CD8-positive, alpha-beta memory T cell (primary cell): ENCODE measurements around the gene ATP5F1D. TPM values are rescaled to one million over a fixed set of nuclear protein-coding genes. Genes with fewer than 3 reads are reported as not detected.

ENCODE experiments used
- CTCF ChIA-PET: fragments of 350-600 bp; sonication (Branson Sonifier 250); formaldehyde crosslinking; loops from one replicate; lab custom pipeline; 2021; ENCODE audit warnings: antibody characterized with exemption; lab: Charles Lee
- POLR2A ChIA-PET: fragments of 350-600 bp; sonication (Branson Sonifier 250); formaldehyde crosslinking; loops from one replicate; lab custom pipeline; 2021; ENCODE audit warnings: antibody characterized with exemption; lab: Charles Lee
- DNase-seq, 5 donors: peaks; one replicate each; pipeline versions ENCODE4 v3.0.0 to v3.0.0-alpha.2; 2020 to 2022; ENCODE audit warnings: mixed read lengths in 1 of 5
- H3K27ac ChIP-seq: one replicate; pipeline ENCODE4 v1.7.0; 2013; ENCODE audit warnings: low read depth, mild to moderate bottlenecking, low read length, moderate library complexity
- H3K27me3 ChIP-seq: 2 replicates; pipeline ENCODE4 v1.7.0; 2013; ENCODE audit warnings: low read length, mild to moderate bottlenecking; ENCODE audit not compliant: insufficient read depth, poor library complexity, severe bottlenecking
- H3K36me3 ChIP-seq: 2 replicates; pipeline ENCODE4 v1.7.0; 2013; ENCODE audit warnings: mild to moderate bottlenecking, low read length, moderate library complexity; ENCODE audit not compliant: insufficient read depth
- H3K4me1 ChIP-seq: 2 replicates; pipeline ENCODE4 v1.7.0; 2013; ENCODE audit warnings: mild to moderate bottlenecking, low read length, moderate library complexity; ENCODE audit not compliant: insufficient read depth
- H3K4me3 ChIP-seq: 2 replicates; pipeline ENCODE4 v1.7.0; 2013; ENCODE audit warnings: mild to moderate bottlenecking, low read length
- H3K9me3 ChIP-seq: 2 replicates; pipeline ENCODE4 v1.7.0; 2013; ENCODE audit warnings: mild to moderate bottlenecking, low read length
- H3K27ac Mint-ChIP-seq, 8 donors: one replicate each; pipeline ENCODE4 v1.8.0; 2020 to 2021; ENCODE audit warnings: mixed read lengths in 8 of 8, mild to moderate bottlenecking in 6 of 8, inconsistent platforms in 3 of 8, moderate library complexity in 3 of 8
- H3K27me3 Mint-ChIP-seq, 2 donors: one replicate each; pipeline ENCODE4 v1.8.0; 2020 to 2021; ENCODE audit warnings: mixed read lengths in 2 of 2, mild to moderate bottlenecking in 1 of 2, moderate library complexity in 1 of 2
- H3K36me3 Mint-ChIP-seq, 3 donors: one replicate each; pipeline ENCODE4 v1.8.0; 2020 to 2021; ENCODE audit warnings: mixed read lengths in 3 of 3, inconsistent platforms in 1 of 3, mild to moderate bottlenecking in 1 of 3
- H3K4me1 Mint-ChIP-seq, 3 donors: one replicate each; pipeline ENCODE4 v1.8.0; 2020 to 2021; ENCODE audit warnings: mixed read lengths in 3 of 3, inconsistent platforms in 1 of 3, mild to moderate bottlenecking in 1 of 3
- H3K4me3 Mint-ChIP-seq, 7 donors: one replicate each; pipeline ENCODE4 v1.8.0; 2020 to 2021; ENCODE audit warnings: mixed read lengths in 7 of 7, mild to moderate bottlenecking in 6 of 7, moderate library complexity in 4 of 7, inconsistent platforms in 2 of 7
- H3K9me3 Mint-ChIP-seq, 5 donors: one replicate each; pipeline ENCODE4 v1.8.0; 2020 to 2022; ENCODE audit warnings: mixed read lengths in 5 of 5, mild to moderate bottlenecking in 3 of 5, moderate library complexity in 2 of 5, inconsistent platforms in 1 of 5
- polyA plus RNA-seq: library from polyadenylated mRNA; unstranded; fragments of 300-500 nt; fragmentation: Illumina TruSeq; gene quantifications from one replicate; pipeline ENCODE4 v1.2.3, GENCODE V29; 2021
- total RNA-seq, 2 experiments: library from RNA; stranded (reverse); gene quantifications; one replicate each; pipeline ENCODE4 v1.2.3, GENCODE V29; 2021

ATP5F1D gene
- total and polyA plus RNA-seq, 3 experiments from 2014 or later = 179 to 271 (median 180) TPM

- H3K36me3 ChIP-seq = peaks cover 7% of the 10 kb centered on the region
- no peak overlapping the region for H3K4me3 Mint-ChIP-seq
- no peaks in the 10 kb centered on the region for H3K27me3 ChIP-seq
- H3K9me3 Mint-ChIP-seq = no peaks in the 10 kb centered on the region
- no peaks in the 10 kb centered on the region for H3K4me1 ChIP-seq
- no peaks in the 10 kb centered on the region for H3K27me3 Mint-ChIP-seq
- H3K27ac ChIP-seq = no peak overlapping the region
- no peak overlapping the region for H3K4me3 ChIP-seq
- no peak overlapping the region for H3K27ac Mint-ChIP-seq
- CTCF ChIA-PET = interaction anchor here (1.0 kb wide), 1 partner anchor 29 kb away, joined by 5 read pairs; no protein-coding TSS in a partner anchor
- POLR2A ChIA-PET = no interaction called here
- no peak for DNase-seq
- H3K36me3 Mint-ChIP-seq = peaks cover 0 to 17% (median 0%) of the 10 kb centered on the region in 3 donors
- no peaks in the 10 kb centered on the region for H3K9me3 ChIP-seq
- peaks cover 0 to 3% (median 0%) of the 10 kb centered on the region in 3 donors for H3K4me1 Mint-ChIP-seq
These were observed 19.2 kb upstream of the ATP5F1D start for GRCh38 chr19:1222394-1222793.

GRCh38 chr19:1223018-1223855, 18.3 kb upstream of the ATP5F1D start:
- Mint-ChIP-seq H3K4me1 (no peaks in the 10 kb centered on the region), H3K4me3 (no peak overlapping the region), H3K27me3 (no peaks in the 10 kb centered on the region), H3K27ac (no peak overlapping the region), H3K9me3 (no peaks in the 10 kb centered on the region), H3K36me3 (peaks cover 0 to 13% (median 0%) of the 10 kb centered on the region in 3 donors)
- ChIA-PET CTCF (interaction anchor here (1.0 to 1.6 kb wide), 3 partner anchors 16 to 110 kb away, joined by 3 to 7 read pairs (median 5); no protein-coding TSS in a partner anchor), POLR2A (no interaction called here)
- no peak for DNase-seq
- Histone ChIP-seq H3K36me3 (peaks cover 7% of the 10 kb centered on the region), H3K4me1 (no peaks in the 10 kb centered on the region), H3K27me3 (no peaks in the 10 kb centered on the region), H3K4me3 (no peak overlapping the region), H3K27ac (no peak overlapping the region), H3K9me3 (no peaks in the 10 kb centered on the region)

GRCh38 chr19:1224047-1224825, 17.3 kb upstream of the ATP5F1D start:
- DNase-seq = no peak
- H3K4me3 ChIP-seq = no peak overlapping the region
- peaks cover 0 to 12% (median 0%) of the 10 kb centered on the region in 3 donors for H3K36me3 Mint-ChIP-seq
- ChIA-PET CTCF (interaction anchor here (1.1 to 1.6 kb wide), 2 partner anchors 15 to 111 kb away, joined by 3 to 7 read pairs; no protein-coding TSS in a partner anchor), POLR2A (interaction anchor here (0.7 kb wide), 2 partner anchors 11 to 45 kb away, joined by 3 read pairs; no protein-coding TSS in a partner anchor)
- H3K9me3 ChIP-seq = no peaks in the 10 kb centered on the region
- no peaks in the 10 kb centered on the region for H3K27me3 Mint-ChIP-seq
- H3K4me3 Mint-ChIP-seq = no peak overlapping the region
- no peak overlapping the region for H3K27ac ChIP-seq
- no peaks in the 10 kb centered on the region for H3K4me1 Mint-ChIP-seq
- H3K4me1 ChIP-seq = no peaks in the 10 kb centered on the region
- H3K9me3 Mint-ChIP-seq = no peaks in the 10 kb centered on the region
- no peak overlapping the region for H3K27ac Mint-ChIP-seq
- H3K27me3 ChIP-seq = no peaks in the 10 kb centered on the region
- H3K36me3 ChIP-seq = peaks cover 7% of the 10 kb centered on the region

GRCh38 chr19:1224847-1225246, 16.7 kb upstream of the ATP5F1D start:
- no peak for DNase-seq
- CTCF ChIA-PET = interaction anchor here (1.2 kb wide), 2 partner anchors 15 to 16 kb away, joined by 3 to 4 read pairs; no protein-coding TSS in a partner anchor
- Mint-ChIP-seq H3K4me1 (no peaks in the 10 kb centered on the region), H3K27me3 (no peaks in the 10 kb centered on the region), H3K4me3 (no peak overlapping the region), H3K36me3 (peaks cover 0 to 12% (median 0%) of the 10 kb centered on the region in 3 donors), H3K9me3 (no peaks in the 10 kb centered on the region), H3K27ac (no peak overlapping the region)
- Histone ChIP-seq H3K4me1 (no peaks in the 10 kb centered on the region), H3K27ac (no peak overlapping the region), H3K4me3 (no peak overlapping the region), H3K36me3 (peaks cover 7% of the 10 kb centered on the region), H3K27me3 (no peaks in the 10 kb centered on the region), H3K9me3 (no peaks in the 10 kb centered on the region)
- POLR2A ChIA-PET = interaction anchor here (0.7 kb wide), 2 partner anchors 11 to 44 kb away, joined by 3 read pairs; no protein-coding TSS in a partner anchor

- CTCF ChIA-PET = interaction anchor here (1.2 to 1.3 kb wide), 3 partner anchors 15 to 113 kb away, joined by 3 to 4 read pairs (median 4); no protein-coding TSS in a partner anchor
- Mint-ChIP-seq H3K4me3 (no peak overlapping the region), H3K27ac (no peak overlapping the region), H3K4me1 (no peaks in the 10 kb centered on the region), H3K9me3 (no peaks in the 10 kb centered on the region), H3K27me3 (no peaks in the 10 kb centered on the region), H3K36me3 (peaks cover 0 to 12% (median 0%) of the 10 kb centered on the region in 3 donors)
- no peaks in the 10 kb centered on the region for H3K9me3 ChIP-seq
- H3K27ac ChIP-seq = no peak overlapping the region
- H3K27me3 ChIP-seq = no peaks in the 10 kb centered on the region
- H3K36me3 ChIP-seq = peaks cover 5% of the 10 kb centered on the region
- POLR2A ChIA-PET = no interaction called here
- H3K4me3 ChIP-seq = no peak overlapping the region
- DNase-seq = no peak
- no peaks in the 10 kb centered on the region for H3K4me1 ChIP-seq
These were observed 15.9 kb upstream of the ATP5F1D start for GRCh38 chr19:1225440-1226226.

GRCh38 chr19:1226227-1226518, 15.4 kb upstream of the ATP5F1D start:
- Histone ChIP-seq H3K4me1 (no peaks in the 10 kb centered on the region), H3K27ac (no peak overlapping the region), H3K4me3 (no peak overlapping the region), H3K36me3 (no peaks in the 10 kb centered on the region), H3K27me3 (no peaks in the 10 kb centered on the region), H3K9me3 (no peaks in the 10 kb centered on the region)
- Mint-ChIP-seq H3K4me1 (no peaks in the 10 kb centered on the region), H3K27ac (no peak overlapping the region), H3K27me3 (no peaks in the 10 kb centered on the region), H3K4me3 (no peak overlapping the region), H3K36me3 (peaks cover 0 to 7% (median 0%) of the 10 kb centered on the region in 3 donors), H3K9me3 (no peaks in the 10 kb centered on the region)
- ChIA-PET CTCF (interaction anchor here (1.2 to 1.3 kb wide), 2 partner anchors 15 to 113 kb away, joined by 3 to 4 read pairs; no protein-coding TSS in a partner anchor), POLR2A (no interaction called here)
- DNase-seq = no peak

GRCh38 chr19:1226522-1227303, 14.8 kb upstream of the ATP5F1D start:
- no peak overlapping the region for H3K4me3 Mint-ChIP-seq
- no peaks in the 10 kb centered on the region for H3K9me3 ChIP-seq
- no peak overlapping the region for H3K27ac ChIP-seq
- H3K36me3 Mint-ChIP-seq = peaks cover 0 to 7% (median 0%) of the 10 kb centered on the region in 3 donors
- no peaks in the 10 kb centered on the region for H3K4me1 ChIP-seq
- H3K4me1 Mint-ChIP-seq = no peaks in the 10 kb centered on the region
- CTCF ChIA-PET = interaction anchor here (1.3 kb wide), 1 partner anchor 114 kb away, joined by 4 read pairs; no protein-coding TSS in a partner anchor
- H3K36me3 ChIP-seq = no peaks in the 10 kb centered on the region
- no peak overlapping the region for H3K4me3 ChIP-seq
- POLR2A ChIA-PET = no interaction called here
- H3K27ac Mint-ChIP-seq = no peak overlapping the region
- no peaks in the 10 kb centered on the region for H3K9me3 Mint-ChIP-seq
- no peaks in the 10 kb centered on the region for H3K27me3 Mint-ChIP-seq
- H3K27me3 ChIP-seq = no peaks in the 10 kb centered on the region
- peak in 1 of 5 donors; percentile 44 for DNase-seq
